DND-41 (cell line): ENCODE measurements around the gene SHISA6.
"Not testable (repeated sequence)": the region's sequence is repeated elsewhere in the genome, so short reads cannot be mapped to it uniquely, and the experiment has no call there.

Source experiments
- ATAC-seq: fragments of 200-7000 bp; cut with Tn5 transposase; 3 replicates; pipeline ENCODE4 v1.9.1; 2021; ENCODE audit warnings: low read depth; ENCODE audit not compliant: insufficient read depth
- DNase-seq: peaks from one replicate; pipeline ENCODE4 v3.0.0-alpha.2; 2020
- H2AFZ ChIP-seq: 2 replicates; pipeline ENCODE4 v1.6.0; 2012; ENCODE audit warnings: low read depth, low read length
- H3K27ac ChIP-seq: 2 replicates; pipeline ENCODE4 v1.5.1; 2012; ENCODE audit warnings: low read length, inconsistent platforms
- H3K27me3 ChIP-seq: fragments of 200-600 bp; sonication (generic); 2 replicates; pipeline ENCODE4 v1.6.0; 2012; ENCODE audit warnings: low read length, mild to moderate bottlenecking, inconsistent platforms; ENCODE audit not compliant: insufficient read depth, poor library complexity
- H3K36me3 ChIP-seq: 2 replicates; pipeline ENCODE4 v1.5.1; 2012; ENCODE audit warnings: low read length, inconsistent platforms; ENCODE audit not compliant: insufficient read depth
- H3K4me1 ChIP-seq: 2 replicates; pipeline ENCODE4 v1.5.1; 2012; ENCODE audit warnings: mild to moderate bottlenecking, low read length; ENCODE audit not compliant: insufficient read depth
- H3K4me2 ChIP-seq: 2 replicates; pipeline ENCODE4 v1.6.0; 2012; ENCODE audit warnings: mild to moderate bottlenecking, moderate library complexity, low read length, inconsistent platforms; ENCODE audit not compliant: insufficient read depth
- H3K4me3 ChIP-seq, 2 experiments: fragments of 200-600 bp in 1 of 2; shearing (Covaris generic) in 1 of 2; 2 replicates each; pipeline ENCODE4 v1.5.1; 2012 to 2016; ENCODE audit warnings: inconsistent platforms in 2 of 2, low read length in 2 of 2, mild to moderate bottlenecking in 2 of 2, low read depth in 1 of 2, moderate library complexity in 1 of 2
- H3K79me2 ChIP-seq: 2 replicates; pipeline ENCODE4 v1.6.0; 2012; ENCODE audit warnings: low read length, inconsistent platforms; ENCODE audit not compliant: insufficient read depth
- H3K9ac ChIP-seq: 2 replicates; pipeline ENCODE4 v1.6.0; 2012; ENCODE audit warnings: low read depth, mild to moderate bottlenecking, inconsistent platforms, low read length, moderate library complexity
- H3K9me3 ChIP-seq: 2 replicates; pipeline ENCODE4 v1.5.1; 2012; ENCODE audit warnings: low read length, moderate library complexity, mild to moderate bottlenecking, inconsistent platforms; ENCODE audit not compliant: insufficient read depth, severe bottlenecking
- H4K20me1 ChIP-seq: 2 replicates; pipeline ENCODE4 v1.6.0; 2012; ENCODE audit warnings: low read length; ENCODE audit not compliant: insufficient read depth
- CTCF ChIP-seq: IDR thresholded peaks from 2 replicates; pipeline ENCODE4 v1.5.1; 2012; ENCODE audit warnings: borderline replicate concordance, low read length, moderate library complexity, mild to moderate bottlenecking; ENCODE audit not compliant: poor library complexity, severe bottlenecking; ENCODE audit errors: extremely low read depth
- EZH2 ChIP-seq: IDR thresholded peaks from 3 replicates; pipeline ENCODE4 v1.6.1; 2012; ENCODE audit warnings: borderline replicate concordance, low read depth, mild to moderate bottlenecking, moderate library complexity, low read length, inconsistent platforms; ENCODE audit not compliant: severe bottlenecking

SHISA6 gene

GRCh38 chr17:11298401-11298800, 57.4 kb downstream of the SHISA6 start:
- Histone ChIP-seq H3K4me2 (no peak overlapping the region), H2AFZ (no peak overlapping the region), H3K9me3 (no peaks in the 10 kb centered on the region), H4K20me1 (no peaks in the 10 kb centered on the region), H3K27me3 (no peaks in the 10 kb centered on the region), H3K4me3 (no peak overlapping the region), H3K4me1 (no peaks in the 10 kb centered on the region), H3K36me3 (no peaks in the 10 kb centered on the region), H3K27ac (no peak overlapping the region), H3K9ac (no peak overlapping the region), H3K79me2 (no peaks in the 10 kb centered on the region)
- ATAC-seq: no peak
- TF ChIP-seq EZH2 (no peak), CTCF (no peak)
- no peak for DNase-seq

GRCh38 chr17:11300201-11300600, 59.2 kb downstream of the SHISA6 start:
- Histone ChIP-seq H3K4me1 (no peaks in the 10 kb centered on the region), H3K9me3 (no peaks in the 10 kb centered on the region), H2AFZ (no peak overlapping the region), H3K36me3 (no peaks in the 10 kb centered on the region), H3K4me3 (no peak overlapping the region), H3K27me3 (no peaks in the 10 kb centered on the region), H3K4me2 (no peak overlapping the region), H4K20me1 (no peaks in the 10 kb centered on the region), H3K79me2 (no peaks in the 10 kb centered on the region), H3K9ac (no peak overlapping the region), H3K27ac (no peak overlapping the region)
- no peak for ATAC-seq
- DNase-seq: no peak
- no peak for TF ChIP-seq EZH2
- no peak for TF ChIP-seq CTCF

GRCh38 chr17:11300738-11301137, 59.7 kb downstream of the SHISA6 start:
- H3K9me3 ChIP-seq: no peaks in the 10 kb centered on the region
- H3K9ac ChIP-seq: no peak overlapping the region
- no peak overlapping the region for H3K4me2 ChIP-seq
- ATAC-seq (no peak), DNase-seq (no peak)
- H3K27me3 ChIP-seq: no peaks in the 10 kb centered on the region
- no peaks in the 10 kb centered on the region for H4K20me1 ChIP-seq
- no peak overlapping the region for H3K27ac ChIP-seq
- H3K4me1 ChIP-seq: no peaks in the 10 kb centered on the region
- TF ChIP-seq EZH2: no peak
- no peaks in the 10 kb centered on the region for H3K79me2 ChIP-seq
- H2AFZ ChIP-seq: no peak overlapping the region
- no peak overlapping the region for H3K4me3 ChIP-seq
- no peaks in the 10 kb centered on the region for H3K36me3 ChIP-seq

GRCh38 chr17:11301874-11302273, 60.9 kb downstream of the SHISA6 start:
- H3K4me1 ChIP-seq, H3K4me3 ChIP-seq, DNase-seq, H3K4me2 ChIP-seq, H4K20me1 ChIP-seq, H3K27ac ChIP-seq, ATAC-seq, H3K79me2 ChIP-seq, H3K27me3 ChIP-seq, H3K9me3 ChIP-seq, H3K36me3 ChIP-seq, H3K9ac ChIP-seq, H2AFZ ChIP-seq: not testable (repeated sequence)
